Activated naive CD8-positive, alpha-beta T cell treated with anti-CD3 and anti-CD28 coated beads, Interleukin-2, amount 50 U/mL, for 24 hours (primary cell): ENCODE measurements around the gene JMJD8.

ENCODE experiments used
- ATAC-seq: fragments of 150-1000 bp; cut with Tn5 transposase; one replicate; pipeline ENCODE4 v1.10.0; 2021
- DNase-seq: peaks from one replicate; pipeline ENCODE4 v3.0.0; 2021
- H3K27ac Mint-ChIP-seq: one replicate; pipeline ENCODE4 v1.8.0; 2021; ENCODE audit warnings: mild to moderate bottlenecking, mixed read lengths
- H3K27me3 Mint-ChIP-seq: one replicate; pipeline ENCODE4 v1.8.0; 2021; ENCODE audit warnings: mixed read lengths
- H3K36me3 Mint-ChIP-seq: one replicate; pipeline ENCODE4 v1.8.0; 2021; ENCODE audit warnings: low read depth, mixed read lengths
- H3K4me1 Mint-ChIP-seq: one replicate; pipeline ENCODE4 v1.8.0; 2021; ENCODE audit warnings: mixed read lengths
- H3K4me3 Mint-ChIP-seq: one replicate; pipeline ENCODE4 v1.8.0; 2021; ENCODE audit warnings: mild to moderate bottlenecking, moderate library complexity, mixed read lengths
- H3K9me3 Mint-ChIP-seq: one replicate; pipeline ENCODE4 v1.8.0; 2021; ENCODE audit warnings: mixed read lengths

JMJD8 gene, protein sequence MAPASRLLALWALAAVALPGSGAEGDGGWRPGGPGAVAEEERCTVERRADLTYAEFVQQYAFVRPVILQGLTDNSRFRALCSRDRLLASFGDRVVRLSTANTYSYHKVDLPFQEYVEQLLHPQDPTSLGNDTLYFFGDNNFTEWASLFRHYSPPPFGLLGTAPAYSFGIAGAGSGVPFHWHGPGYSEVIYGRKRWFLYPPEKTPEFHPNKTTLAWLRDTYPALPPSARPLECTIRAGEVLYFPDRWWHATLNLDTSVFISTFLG

DNA sequence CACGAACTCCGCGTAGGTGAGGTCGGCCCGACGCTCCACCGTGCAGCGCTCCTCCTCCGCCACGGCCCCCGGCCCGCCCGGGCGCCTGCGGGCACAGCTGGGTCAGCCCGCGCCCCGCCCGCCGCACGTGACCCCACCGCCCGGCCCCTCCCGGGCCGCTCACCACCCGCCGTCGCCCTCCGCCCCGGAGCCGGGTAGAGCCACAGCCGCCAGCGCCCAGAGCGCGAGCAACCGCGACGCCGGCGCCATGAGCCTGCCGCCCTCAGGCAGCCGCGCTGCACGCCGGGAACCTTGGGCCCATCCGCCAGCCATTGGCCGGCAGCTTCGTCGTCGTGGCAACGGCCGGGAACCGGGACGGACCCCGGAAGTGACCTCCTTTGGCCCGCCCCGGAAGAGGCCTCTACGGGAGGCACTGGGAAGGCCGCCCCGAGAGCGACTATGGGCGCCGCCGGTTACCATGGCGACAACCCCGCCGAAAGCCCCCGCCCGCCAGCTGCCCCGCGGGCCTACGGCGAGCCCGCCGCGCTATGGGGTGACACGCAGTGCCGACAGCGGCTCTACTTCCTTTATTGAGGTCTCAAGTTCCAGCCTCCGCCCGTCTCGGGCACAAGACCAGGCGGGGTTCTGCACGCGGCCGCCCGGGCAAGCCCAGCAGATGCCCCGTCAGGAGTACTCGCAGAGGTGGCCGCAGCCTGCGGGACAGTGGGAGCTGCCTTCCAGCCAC lies at the start of gene JMJD8:
Gene JMJD8 (minus strand): TSS at position 264 of the 724 bp plus-strand sequence. CDS start 15 bp downstream, at position 249.
- H3K9me3 Mint-ChIP-seq, result no peaks in the 10 kb centered on the region
- peak within 1 kb of the TSS; percentile 54 for H3K27ac Mint-ChIP-seq
- peaks cover 20% of the 10 kb centered on the region for H3K36me3 Mint-ChIP-seq
- peak within 1 kb of the TSS; percentile 82 for H3K4me3 Mint-ChIP-seq
- ATAC-seq (peak; percentile 83), DNase-seq (peak; percentile 99)
- H3K4me1 Mint-ChIP-seq, result peaks cover 41% of the 10 kb centered on the region
- H3K27me3 Mint-ChIP-seq, result no peaks in the 10 kb centered on the region

GRCh38 chr16:733382-734207 lies 49.5 kb upstream of the JMJD8 start:
- peaks cover 8% of the 10 kb centered on the region for H3K36me3 Mint-ChIP-seq
- DNase-seq (peak; percentile 60), ATAC-seq (no peak)
- H3K4me3 Mint-ChIP-seq, result no peak overlapping the region
- H3K4me1 Mint-ChIP-seq, result peaks cover 20% of the 10 kb centered on the region
- H3K27ac Mint-ChIP-seq, result no peak overlapping the region
- H3K9me3 Mint-ChIP-seq, result no peaks in the 10 kb centered on the region
- H3K27me3 Mint-ChIP-seq, result no peaks in the 10 kb centered on the region

DNA sequence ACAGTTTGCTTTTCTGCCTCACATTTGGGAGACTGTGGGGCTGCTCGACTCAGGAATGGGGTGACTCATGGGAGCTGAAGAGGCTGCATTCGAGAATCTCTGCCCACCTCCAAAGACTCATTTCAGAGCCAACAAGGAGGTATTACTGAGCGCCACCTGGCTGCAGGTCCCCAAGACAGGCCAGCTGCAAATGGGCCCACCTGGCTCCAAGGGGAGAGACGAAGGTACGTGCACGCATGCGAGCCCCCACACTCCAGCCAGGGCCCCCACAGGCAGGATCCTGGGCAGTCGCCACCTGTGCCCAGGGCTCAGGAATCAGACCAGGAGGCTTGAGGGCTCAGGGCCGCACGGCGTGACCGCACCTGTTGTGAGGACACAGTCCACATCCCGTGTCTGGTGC lies 48.8 kb upstream of the JMJD8 start:
- H3K4me3 Mint-ChIP-seq, result no peak overlapping the region
- ATAC-seq (no peak), DNase-seq (no peak)
- H3K9me3 Mint-ChIP-seq, result no peaks in the 10 kb centered on the region
- H3K36me3 Mint-ChIP-seq, result peaks cover 8% of the 10 kb centered on the region
- peaks cover 18% of the 10 kb centered on the region for H3K4me1 Mint-ChIP-seq
- no peaks in the 10 kb centered on the region for H3K27me3 Mint-ChIP-seq
- H3K27ac Mint-ChIP-seq, result no peak overlapping the region

- no peak overlapping the region for H3K27ac Mint-ChIP-seq
- ATAC-seq, result no peak
- no peaks in the 10 kb centered on the region for H3K9me3 Mint-ChIP-seq
- no peaks in the 10 kb centered on the region for H3K27me3 Mint-ChIP-seq
- H3K4me3 Mint-ChIP-seq, result no peak overlapping the region
- peaks cover 18% of the 10 kb centered on the region for H3K4me1 Mint-ChIP-seq
- DNase-seq, result no peak
- H3K36me3 Mint-ChIP-seq, result peaks cover 5% of the 10 kb centered on the region
Observed at GRCh38 chr16:732332-732731, 48.2 kb upstream of the JMJD8 start.

- Mint-ChIP-seq H3K4me1 (peaks cover 12% of the 10 kb centered on the region), H3K27me3 (no peaks in the 10 kb centered on the region), H3K9me3 (no peaks in the 10 kb centered on the region), H3K36me3 (peaks cover 3% of the 10 kb centered on the region), H3K27ac (no peak overlapping the region), H3K4me3 (no peak overlapping the region)
- DNase-seq (no peak), ATAC-seq (no peak)
Observed at GRCh38 chr16:730666-731509, 46.8 kb upstream of the JMJD8 start.

DNA sequence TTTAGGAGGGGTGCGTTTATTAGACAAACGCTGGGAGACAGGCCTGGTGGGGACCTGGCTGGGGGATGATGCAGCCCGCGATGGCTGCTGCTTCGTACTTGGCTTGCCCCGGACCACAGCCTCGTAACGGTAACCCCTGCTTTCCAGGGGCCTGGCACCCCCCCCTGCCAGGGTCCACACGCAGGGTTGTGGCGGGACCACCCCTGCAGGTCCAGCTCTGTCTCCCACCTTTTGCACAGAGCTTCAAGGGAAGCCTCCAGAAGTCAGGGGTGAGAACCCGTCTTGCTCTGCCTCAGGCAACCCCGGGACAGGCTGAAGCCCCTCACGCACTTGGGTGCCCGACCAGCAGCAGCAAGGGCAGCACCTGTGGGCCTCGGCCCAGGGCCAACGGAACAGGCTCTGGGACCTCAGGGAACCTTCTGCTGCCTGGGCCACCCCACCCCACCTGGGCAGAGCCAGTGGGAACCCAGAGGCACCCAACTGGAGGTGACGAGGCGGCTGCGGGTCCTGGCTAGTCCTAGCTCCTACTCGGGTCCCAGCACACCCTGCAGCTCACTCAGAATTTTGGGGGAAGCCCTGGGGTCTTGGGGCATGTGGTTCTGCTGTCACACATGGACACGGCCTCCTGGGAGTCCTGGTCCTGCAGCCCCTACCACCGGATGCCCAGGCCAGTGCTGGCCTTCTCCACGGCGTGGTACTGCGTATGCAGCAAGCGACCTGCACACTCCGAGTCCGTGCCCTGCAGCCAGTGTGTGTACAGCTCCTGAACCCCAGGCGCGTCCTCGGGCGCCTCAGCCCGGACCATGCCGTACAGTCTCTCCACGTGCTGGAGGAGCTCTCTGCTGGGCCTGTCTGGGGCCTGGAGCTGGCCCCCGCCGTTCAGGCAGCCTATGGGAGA lies 45.9 kb upstream of the JMJD8 start:
- no peak overlapping the region for H3K4me3 Mint-ChIP-seq
- H3K4me1 Mint-ChIP-seq, result peaks cover 3% of the 10 kb centered on the region
- no peaks in the 10 kb centered on the region for H3K9me3 Mint-ChIP-seq
- H3K27ac Mint-ChIP-seq, result no peak overlapping the region
- H3K36me3 Mint-ChIP-seq, result peaks cover under 1% of the 10 kb centered on the region
- ATAC-seq (no peak), DNase-seq (no peak)
- no peaks in the 10 kb centered on the region for H3K27me3 Mint-ChIP-seq

- no peaks in the 10 kb centered on the region for H3K36me3 Mint-ChIP-seq
- peak overlapping the region; percentile 42 for H3K4me3 Mint-ChIP-seq
- ATAC-seq, result no peak
- H3K27me3 Mint-ChIP-seq, result no peaks in the 10 kb centered on the region
- H3K4me1 Mint-ChIP-seq, result no peaks in the 10 kb centered on the region
- no peak overlapping the region for H3K27ac Mint-ChIP-seq
- no peak for DNase-seq
- no peaks in the 10 kb centered on the region for H3K9me3 Mint-ChIP-seq
Observed at GRCh38 chr16:728890-729744, 45.0 kb upstream of the JMJD8 start.

GRCh38 chr16:728131-728889 lies 44.2 kb upstream of the JMJD8 start:
- DNase-seq (peak; percentile 72), ATAC-seq (peak; percentile 44)
- Mint-ChIP-seq H3K4me1 (no peaks in the 10 kb centered on the region), H3K27me3 (no peaks in the 10 kb centered on the region), H3K27ac (no peak overlapping the region), H3K9me3 (no peaks in the 10 kb centered on the region), H3K36me3 (no peaks in the 10 kb centered on the region), H3K4me3 (peak overlapping the region; percentile 42)

- no peak overlapping the region for H3K27ac Mint-ChIP-seq
- H3K36me3 Mint-ChIP-seq, result no peaks in the 10 kb centered on the region
- peak overlapping the region; percentile 61 for H3K4me3 Mint-ChIP-seq
- peaks cover 4% of the 10 kb centered on the region for H3K4me1 Mint-ChIP-seq
- H3K9me3 Mint-ChIP-seq, result no peaks in the 10 kb centered on the region
- no peak for DNase-seq
- H3K27me3 Mint-ChIP-seq, result no peaks in the 10 kb centered on the region
- ATAC-seq, result peak; percentile 3
Observed at GRCh38 chr16:727291-727977, 43.3 kb upstream of the JMJD8 start.

DNA sequence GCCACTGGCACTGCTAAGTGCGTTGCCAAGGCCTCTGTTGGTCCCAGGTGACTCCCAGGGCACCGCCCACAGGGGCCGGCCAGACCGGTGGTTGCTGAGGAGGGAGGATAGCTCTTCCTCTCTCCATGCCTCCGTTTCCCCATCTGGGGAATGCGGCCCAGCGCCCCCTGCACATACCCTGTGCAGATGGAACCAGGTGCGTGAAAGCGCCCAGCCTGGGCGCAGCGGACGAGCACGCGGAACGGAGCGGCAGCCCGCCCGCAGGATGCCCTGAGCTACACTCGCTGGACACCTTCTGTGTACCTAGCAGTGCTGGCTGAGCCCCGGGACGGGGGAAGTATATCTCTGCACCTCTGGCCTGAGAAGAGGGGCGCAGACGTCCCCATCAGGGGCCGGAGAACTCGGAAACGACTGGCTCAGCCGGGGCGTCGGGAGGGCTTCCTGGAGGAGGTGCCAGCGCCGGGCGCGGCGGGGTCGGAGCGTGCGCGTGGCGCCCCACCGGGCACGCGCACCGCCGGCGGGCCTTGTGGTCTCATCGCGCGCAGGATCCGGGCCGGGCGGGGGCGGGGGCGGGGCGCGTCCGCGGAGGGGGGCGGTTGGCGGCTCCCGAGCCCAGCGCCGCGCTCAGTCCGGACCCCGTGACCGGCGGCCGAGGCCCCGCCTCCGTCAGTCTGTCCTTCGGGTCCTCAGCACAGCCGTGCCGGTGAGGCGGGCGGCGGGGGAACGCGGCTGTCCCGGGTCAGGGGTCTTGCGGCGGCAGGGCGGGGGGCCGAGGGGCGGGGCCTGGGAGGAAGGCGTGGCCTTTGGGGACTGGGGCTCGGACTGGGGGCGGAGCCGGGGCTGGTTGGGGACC lies 42.5 kb upstream of the JMJD8 start, which contains the start of the genes CCDC78 and HAGHL:
Gene CCDC78 (minus strand): TSS at position 6 of the 853 bp plus-strand sequence. CDS start 76 bp downstream, outside the sequence.
Gene HAGHL (plus strand): TSS at position 669 of the 853 bp plus-strand sequence. CDS start 404 bp downstream, outside the sequence.
- Mint-ChIP-seq H3K27me3 (no peaks in the 10 kb centered on the region), H3K9me3 (no peaks in the 10 kb centered on the region), H3K4me1 (peaks cover 4% of the 10 kb centered on the region), H3K27ac (peak within 1 kb of the TSS; percentile 31), H3K36me3 (no peaks in the 10 kb centered on the region), H3K4me3 (peak within 1 kb of the TSS; percentile 61)
- peak; percentile 5 for ATAC-seq
- DNase-seq, result peak; percentile 76

GRCh38 chr16:726188-726437 lies 42.0 kb upstream of the JMJD8 start:
- Mint-ChIP-seq H3K27ac (no peak overlapping the region), H3K4me3 (no peak overlapping the region), H3K27me3 (no peaks in the 10 kb centered on the region), H3K9me3 (no peaks in the 10 kb centered on the region), H3K36me3 (no peaks in the 10 kb centered on the region), H3K4me1 (peaks cover 4% of the 10 kb centered on the region)
- ATAC-seq, result no peak
- no peak for DNase-seq
